SKM-1 (cell line): Measurements from ENCODE around the gene BRCA1.

Experiments
- DNase-seq: peaks from one replicate; lab custom pipeline; 2025; ENCODE audit not compliant: unreplicated experiment; lab: John Stamatoyannopoulos, UW

The BRCA1 gene

DNA sequence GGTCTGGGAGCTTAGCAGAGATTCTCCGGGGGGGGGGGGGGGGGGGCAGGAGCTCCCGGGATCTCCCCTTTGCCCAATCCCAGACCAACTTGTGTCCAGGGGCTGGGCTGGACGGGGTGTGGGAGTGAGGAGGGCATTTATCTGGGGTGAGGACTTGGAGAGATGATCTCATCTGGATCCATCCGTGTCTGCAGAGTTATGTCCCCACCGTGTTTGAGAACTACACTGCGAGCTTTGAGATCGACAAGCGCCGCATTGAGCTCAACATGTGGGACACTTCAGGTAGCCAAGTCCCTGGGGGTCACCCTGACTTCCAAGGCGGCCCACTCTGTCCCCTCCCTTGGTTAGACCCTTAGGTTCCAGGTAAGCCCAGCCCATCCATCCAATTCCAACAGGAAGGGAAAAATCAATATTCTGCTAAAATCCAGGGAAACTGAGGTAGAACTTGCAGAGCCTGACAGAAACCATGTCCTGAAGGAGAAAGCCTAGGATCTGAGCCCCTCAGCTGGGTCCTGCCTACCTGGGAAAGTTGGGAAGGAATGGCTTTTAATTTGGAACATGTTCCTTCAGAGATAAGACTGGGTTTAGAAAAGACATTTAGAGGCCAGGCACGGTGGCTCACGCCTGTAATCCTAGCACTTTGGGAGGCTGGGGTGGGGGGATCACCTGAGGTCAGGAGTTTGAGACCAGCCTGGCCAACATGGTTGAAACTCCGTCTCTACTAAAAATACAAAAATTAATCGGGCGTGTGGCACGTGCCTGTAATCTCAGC lies 99.2 kb downstream of the BRCA1 start:
- no peak for DNase-seq

GRCh38 chr17:43025290-43025657 lies 99.9 kb downstream of the BRCA1 start:
- DNase-seq = no peak

- DNase-seq = peak; percentile 77
Measured at GRCh38 chr17:43024407-43025289, 100.5 kb downstream of the BRCA1 start, which contains the start of gene RND2. Gene RND2, plus strand, starts transcription at chr17:43025231. Its CDS starts 117 bp downstream, at chr17:43025348.

- DNase-seq = peak; percentile 39
Measured at GRCh38 chr17:43021741-43022512, 103.2 kb downstream of the BRCA1 start, which contains the start of gene VAT1. Gene VAT1, minus strand, starts transcription at chr17:43022385. Its CDS starts 63 bp downstream, at chr17:43022322.

GRCh38 chr17:43020789-43021740 lies 104.1 kb downstream of the BRCA1 start:
- no peak for DNase-seq

- DNase-seq = peak; percentile 38
Measured at GRCh38 chr17:43020030-43020621, 105.0 kb downstream of the BRCA1 start.

- DNase-seq = no peak
Measured at GRCh38 chr17:43019418-43019817, 105.7 kb downstream of the BRCA1 start.

DNA sequence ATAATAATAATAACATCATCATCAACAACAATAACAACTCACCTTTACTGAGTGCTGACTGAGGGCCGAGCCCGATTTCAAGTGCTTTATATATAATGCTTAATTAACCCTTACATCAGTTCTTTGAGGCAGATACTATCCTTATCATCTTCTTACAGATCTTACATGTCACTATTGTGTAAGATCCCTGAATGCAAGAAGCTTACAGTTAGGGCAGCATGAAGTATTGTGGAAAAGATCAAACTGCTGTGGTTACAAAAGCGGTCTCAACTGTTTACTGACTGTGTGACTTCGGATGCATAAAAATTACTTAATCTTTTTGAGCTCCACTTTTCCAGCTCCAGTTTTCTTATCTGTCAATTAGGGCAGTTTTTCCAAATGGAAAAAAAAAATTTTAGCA lies 106.2 kb downstream of the BRCA1 start:
- DNase-seq = peak; percentile 70

DNA sequence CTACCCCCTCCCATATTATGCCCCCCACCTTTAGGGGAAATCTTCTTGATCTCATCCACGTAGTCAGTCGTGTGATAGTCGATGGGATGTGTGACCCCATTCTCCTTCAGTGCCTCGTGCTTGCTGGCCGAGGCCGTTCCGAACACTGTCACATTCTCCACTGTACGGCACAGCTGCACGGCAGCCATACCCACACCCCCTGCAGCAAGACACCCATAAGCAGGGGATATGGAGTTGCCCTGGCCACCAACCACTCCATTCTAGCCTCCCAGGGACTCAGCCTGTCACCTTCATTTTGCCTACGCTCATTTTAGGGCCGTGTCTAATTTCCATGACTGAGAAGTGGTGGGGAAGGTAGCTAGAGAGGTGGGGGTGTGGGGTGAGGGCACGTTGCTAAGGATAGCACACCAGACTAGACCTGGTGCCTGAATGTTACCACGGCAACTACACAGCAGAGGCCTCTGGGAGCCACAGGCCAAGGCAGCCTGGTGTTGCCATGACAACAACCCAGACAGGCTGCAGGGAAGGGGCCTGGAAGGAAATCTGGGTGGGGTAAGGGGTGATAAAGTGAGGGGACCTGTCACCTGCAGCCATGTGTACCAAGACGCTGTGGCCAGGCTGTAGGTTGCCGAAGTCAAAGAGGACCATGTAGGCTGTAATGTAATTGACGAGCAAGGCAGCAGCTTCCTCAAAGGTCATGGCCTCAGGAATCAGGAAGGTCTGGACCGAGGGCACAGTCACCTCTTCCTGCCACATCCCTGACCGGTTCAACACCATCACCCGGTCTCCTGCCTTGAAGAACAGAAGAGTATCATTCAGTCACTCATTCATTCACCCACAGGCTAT lies 106.9 kb downstream of the BRCA1 start:
- peak; percentile 66 for DNase-seq

DNA sequence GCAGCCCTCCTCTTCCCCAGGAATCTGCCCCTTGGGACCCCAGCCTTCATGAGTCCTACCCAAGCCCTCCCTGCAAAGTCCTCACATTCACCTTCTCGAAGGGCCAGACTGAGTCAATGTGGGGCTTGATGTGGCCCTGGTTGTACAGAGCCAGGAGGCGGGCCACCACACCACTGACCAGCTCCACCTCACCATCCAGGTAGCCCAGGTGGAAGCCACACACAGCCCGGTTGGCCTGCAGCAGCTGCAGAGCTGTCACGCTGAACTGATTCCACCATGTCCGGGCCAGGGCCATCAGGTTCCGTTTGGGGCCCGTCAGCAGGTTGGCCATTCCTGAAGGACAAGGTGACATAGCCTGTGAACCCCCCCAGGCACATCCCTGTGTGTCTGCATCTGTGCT lies 108.9 kb downstream of the BRCA1 start:
- DNase-seq = no peak

DNA sequence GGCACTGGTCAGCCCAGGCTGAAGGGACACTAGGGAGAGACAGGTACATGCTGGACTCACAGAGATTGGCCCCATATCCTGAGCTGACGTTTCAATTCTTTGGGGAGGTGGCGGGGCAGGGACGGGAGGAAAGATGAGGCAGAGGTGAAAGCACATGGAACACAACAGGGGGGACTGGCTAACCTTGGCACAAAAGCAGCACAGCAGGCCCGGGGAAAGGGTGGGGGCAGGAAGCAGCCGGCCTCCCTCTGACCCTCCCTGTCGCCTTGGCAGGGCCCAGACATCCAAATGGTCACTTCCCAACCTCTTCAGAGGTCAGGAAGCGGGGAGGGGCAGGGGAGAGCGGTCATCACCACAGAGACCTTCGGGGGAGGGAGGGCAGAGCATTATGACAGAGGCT lies 109.6 kb downstream of the BRCA1 start:
- no peak for DNase-seq

- no peak for DNase-seq
Measured at GRCh38 chr17:43014649-43015542, 110.3 kb downstream of the BRCA1 start.

DNA sequence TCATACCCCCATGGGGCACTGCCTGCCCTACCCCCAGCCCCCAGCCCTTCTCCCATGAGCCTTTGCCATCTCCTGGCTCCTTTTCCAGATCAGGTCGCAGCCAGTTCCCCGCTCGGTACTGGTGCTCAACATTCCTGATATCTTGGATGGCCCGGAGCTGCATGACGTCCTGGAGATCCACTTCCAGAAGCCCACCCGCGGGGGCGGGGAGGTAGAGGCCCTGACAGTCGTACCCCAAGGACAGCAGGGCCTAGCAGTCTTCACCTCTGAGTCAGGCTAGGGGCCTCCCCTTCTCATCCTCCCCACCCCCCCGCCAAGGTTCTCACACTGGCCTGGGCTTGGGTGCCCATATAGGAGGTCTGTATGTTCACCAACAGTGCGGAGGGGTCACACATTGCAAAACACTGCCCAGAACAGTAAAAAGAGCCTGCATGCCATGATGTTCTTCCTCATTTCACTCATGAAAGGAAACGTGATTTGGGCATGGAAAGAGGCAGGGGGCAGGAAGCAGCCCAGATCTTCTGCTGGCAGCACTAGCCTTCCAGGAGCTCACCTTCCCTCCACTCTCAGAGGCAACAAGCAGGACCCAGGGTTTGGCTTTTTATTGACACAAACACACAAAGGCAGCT lies 111.0 kb downstream of the BRCA1 start:
- DNase-seq = no peak

GRCh38 chr17:43013296-43013695 lies 111.9 kb downstream of the BRCA1 start:
- no peak for DNase-seq

DNA sequence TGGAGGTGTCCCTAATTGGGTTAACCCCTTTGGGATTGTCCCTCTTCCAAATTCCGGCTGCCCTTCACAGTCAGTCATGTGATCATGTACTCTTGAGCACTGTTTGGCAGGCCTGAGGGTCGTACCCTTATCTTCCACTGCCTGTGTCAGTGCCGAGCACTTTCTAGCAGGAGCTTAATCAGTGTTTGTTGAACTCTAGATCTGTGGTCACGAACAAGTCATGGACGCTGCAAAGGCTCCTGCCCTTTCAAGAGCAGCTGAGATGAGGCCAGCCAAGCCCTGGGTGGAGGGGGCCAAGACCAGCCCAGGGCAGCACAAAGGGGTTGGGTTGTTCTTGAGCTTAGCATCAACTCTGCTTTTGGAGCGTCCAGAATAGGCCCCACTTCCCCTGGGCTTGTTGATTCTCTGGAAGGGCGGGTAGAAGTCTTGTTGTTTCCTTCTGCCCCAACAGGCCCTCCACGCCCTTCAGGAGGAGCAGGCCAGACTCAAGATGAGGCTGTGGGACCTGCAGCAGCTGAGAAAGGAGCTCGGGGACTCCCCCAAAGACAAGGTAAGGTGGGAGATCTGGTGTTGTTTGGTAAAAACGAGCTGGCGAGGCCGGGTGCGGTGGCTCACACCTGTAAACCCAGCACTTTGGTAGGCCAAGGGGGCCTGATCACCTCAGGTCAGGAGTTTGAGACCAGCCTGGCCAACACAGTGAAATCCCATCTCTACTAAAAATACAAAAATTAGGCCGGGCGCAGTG lies 113.3 kb downstream of the BRCA1 start:
- DNase-seq = no peak

- no peak for DNase-seq
Measured at GRCh38 chr17:43010667-43011308, 114.4 kb downstream of the BRCA1 start.
